CD4-positive, alpha-beta memory T cell (primary cell): Measurements from ENCODE around the gene ANKRD33. TPM values are rescaled to one million over a fixed set of nuclear protein-coding genes. Genes with fewer than 3 reads are reported as not detected.

ENCODE experiments used
- CTCF ChIA-PET: fragments of 350-600 bp; sonication (Branson Sonifier 250); formaldehyde crosslinking; loops from one replicate; lab custom pipeline; 2021; ENCODE audit warnings: inconsistent platforms; ENCODE audit not compliant: partially characterized antibody; lab: Charles Lee
- POLR2A ChIA-PET: fragments of 350-600 bp; sonication (Branson Sonifier 250); formaldehyde crosslinking; loops from one replicate; lab custom pipeline; 2021; ENCODE audit not compliant: partially characterized antibody; lab: Charles Lee
- DNase-seq, 5 donors: peaks; one replicate each; pipeline versions ENCODE4 v3.0.0 to v3.0.0-alpha.2; 2020 to 2022; ENCODE audit warnings: mixed read lengths in 1 of 5
- H3K27ac ChIP-seq: one replicate; pipeline ENCODE4 v1.7.0; 2013; ENCODE audit warnings: low read depth, low read length
- H3K27me3 ChIP-seq: 2 replicates; pipeline ENCODE4 v1.7.0; 2013; ENCODE audit warnings: mild to moderate bottlenecking, low read length, moderate library complexity; ENCODE audit not compliant: insufficient read depth
- H3K36me3 ChIP-seq: 2 replicates; pipeline ENCODE4 v1.7.0; 2013; ENCODE audit warnings: mild to moderate bottlenecking, low read length, moderate library complexity; ENCODE audit not compliant: insufficient read depth
- H3K4me1 ChIP-seq: 2 replicates; pipeline ENCODE4 v1.7.0; 2013; ENCODE audit warnings: mild to moderate bottlenecking, low read length, moderate library complexity; ENCODE audit not compliant: insufficient read depth
- H3K4me3 ChIP-seq, 2 donors: one replicate each; pipeline ENCODE4 v1.7.0; 2013; ENCODE audit warnings: low read length in 2 of 2, mild to moderate bottlenecking in 1 of 2
- H3K9me3 ChIP-seq, 2 donors: one replicate each; pipeline ENCODE4 v1.7.0; 2013; ENCODE audit warnings: low read length in 2 of 2, control low read depth in 1 of 2; ENCODE audit not compliant: control insufficient read depth in 1 of 2
- H3K27ac Mint-ChIP-seq, 7 donors: one replicate each; pipeline ENCODE4 v1.8.0; 2020 to 2021; ENCODE audit warnings: mixed read lengths in 7 of 7, mild to moderate bottlenecking in 6 of 7, inconsistent platforms in 3 of 7, moderate library complexity in 3 of 7
- H3K27me3 Mint-ChIP-seq, 2 donors: one replicate each; pipeline ENCODE4 v1.8.0; 2020 to 2021; ENCODE audit warnings: mixed read lengths in 2 of 2
- H3K36me3 Mint-ChIP-seq, 2 donors: one replicate each; pipeline ENCODE4 v1.8.0; 2020 to 2021; ENCODE audit warnings: mixed read lengths in 2 of 2, inconsistent platforms in 1 of 2, mild to moderate bottlenecking in 1 of 2
- H3K4me1 Mint-ChIP-seq, 4 donors: one replicate each; pipeline ENCODE4 v1.8.0; 2020 to 2021; ENCODE audit warnings: mixed read lengths in 4 of 4, mild to moderate bottlenecking in 1 of 4
- H3K4me3 Mint-ChIP-seq, 8 donors: one replicate each; pipeline ENCODE4 v1.8.0; 2020 to 2021; ENCODE audit warnings: mixed read lengths in 8 of 8, mild to moderate bottlenecking in 7 of 8, moderate library complexity in 6 of 8, inconsistent platforms in 3 of 8
- H3K9me3 Mint-ChIP-seq, 8 donors: one replicate each; pipeline ENCODE4 v1.8.0; 2020 to 2021; ENCODE audit warnings: mixed read lengths in 8 of 8, mild to moderate bottlenecking in 5 of 8, inconsistent platforms in 3 of 8, moderate library complexity in 1 of 8
- intact Hi-C: fragments of 100-400 bp; cut with micrococcal nuclease; formaldehyde crosslinking; loops from one replicate; pipeline ENCODE4 v1.15.1; 2023
- polyA plus RNA-seq, 2 donors: library from polyadenylated mRNA; unstranded; fragments of 300-500 nt; fragmentation: Illumina TruSeq; gene quantifications; one replicate each; pipeline ENCODE4 v1.2.3, GENCODE V29; 2021
- total RNA-seq, 2 experiments: library from RNA; stranded (reverse); gene quantifications; one replicate each; pipeline ENCODE4 v1.2.3, GENCODE V29; 2021

Gene ANKRD33
- total and polyA plus RNA-seq, 4 experiments from 2014 or later, result not detected

GRCh38 chr12:51926064-51926632, 38.2 kb downstream of the ANKRD33 start:
- POLR2A ChIA-PET, result interaction anchor here (0.6 kb wide), 1 partner anchor 51 kb away, joined by 3 read pairs; no protein-coding TSS in a partner anchor
- H3K4me3 Mint-ChIP-seq, result no peak overlapping the region
- Histone ChIP-seq H3K27ac (no peak overlapping the region), H3K36me3 (no peaks in the 10 kb centered on the region), H3K4me3 (no peak overlapping the region), H3K27me3 (no peaks in the 10 kb centered on the region), H3K4me1 (peaks cover 9% of the 10 kb centered on the region), H3K9me3 (no peaks in the 10 kb centered on the region)
- H3K36me3 Mint-ChIP-seq, result no peaks in the 10 kb centered on the region
- CTCF ChIA-PET, result interaction anchor here (1.8 to 3.4 kb wide), 3 partner anchors 49 to 55 kb away, joined by 8 to 15 read pairs (median 9); no protein-coding TSS in a partner anchor
- no peaks in the 10 kb centered on the region for H3K9me3 Mint-ChIP-seq
- H3K27ac Mint-ChIP-seq, result peak overlapping the region in 1 of 7 donors; percentile 43
- intact Hi-C loops, result loop anchor here (1.0 kb wide), 1 partner anchor 54 kb away; no protein-coding TSS in a partner anchor
- no peak for DNase-seq
- no peaks in the 10 kb centered on the region for H3K27me3 Mint-ChIP-seq
- peaks cover 3 to 14% (median 5%) of the 10 kb centered on the region in 4 donors for H3K4me1 Mint-ChIP-seq

- CTCF ChIA-PET, result interaction anchor here (0.7 to 3.4 kb wide), 6 partner anchors 8 to 99 kb away, joined by 3 to 15 read pairs (median 6); no protein-coding TSS in a partner anchor
- H3K4me1 ChIP-seq, result peaks cover 9% of the 10 kb centered on the region
- POLR2A ChIA-PET, result interaction anchor here (0.6 kb wide), 1 partner anchor 51 kb away, joined by 3 read pairs; no protein-coding TSS in a partner anchor
- no peaks in the 10 kb centered on the region for H3K27me3 ChIP-seq
- H3K4me3 Mint-ChIP-seq, result no peak overlapping the region
- H3K27me3 Mint-ChIP-seq, result no peaks in the 10 kb centered on the region
- peak; percentile 26 to 61 (median 30) for DNase-seq
- H3K4me1 Mint-ChIP-seq, result peaks cover 3 to 14% (median 5%) of the 10 kb centered on the region in 4 donors
- H3K27ac ChIP-seq, result no peak overlapping the region
- H3K36me3 Mint-ChIP-seq, result no peaks in the 10 kb centered on the region
- H3K36me3 ChIP-seq, result no peaks in the 10 kb centered on the region
- no peak overlapping the region for H3K4me3 ChIP-seq
- H3K9me3 Mint-ChIP-seq, result no peaks in the 10 kb centered on the region
- intact Hi-C loops, result loop anchor here (1.0 kb wide), 1 partner anchor 54 kb away; no protein-coding TSS in a partner anchor
- no peak overlapping the region for H3K27ac Mint-ChIP-seq
- H3K9me3 ChIP-seq, result no peaks in the 10 kb centered on the region
These were observed 38.8 kb downstream of the ANKRD33 start for GRCh38 chr12:51926718-51927117.

GRCh38 chr12:51932218-51933076, 44.5 kb downstream of the ANKRD33 start:
- H3K27ac ChIP-seq, result no peak overlapping the region
- H3K9me3 Mint-ChIP-seq, result no peaks in the 10 kb centered on the region

GRCh38 chr12:51934080-51934479, 46.2 kb downstream of the ANKRD33 start:
- H3K27ac ChIP-seq, result no peak overlapping the region
- CTCF ChIA-PET, result interaction anchor here (1.4 to 2.7 kb wide), 2 partner anchors 11 to 59 kb away, joined by 5 to 9 read pairs; no protein-coding TSS in a partner anchor
- H3K27ac Mint-ChIP-seq, result no peak overlapping the region

More at GRCh38 chr12:51932218-51933076, 44.5 kb downstream of the ANKRD33 start:
- Mint-ChIP-seq H3K4me3 (no peak overlapping the region), H3K36me3 (no peaks in the 10 kb centered on the region), H3K4me1 (no peaks in the 10 kb centered on the region), H3K27ac (no peak overlapping the region), H3K27me3 (peaks cover 0 to 2% of the 10 kb centered on the region in 2 donors)
- Histone ChIP-seq H3K4me1 (no peaks in the 10 kb centered on the region), H3K4me3 (no peak overlapping the region), H3K27me3 (no peaks in the 10 kb centered on the region), H3K36me3 (no peaks in the 10 kb centered on the region), H3K9me3 (no peaks in the 10 kb centered on the region)
- intact Hi-C loops, result no loop called here
- DNase-seq, result no peak
- ChIA-PET POLR2A (no interaction called here), CTCF (interaction anchor here (1.5 kb wide), 1 partner anchor 10 kb away, joined by 4 read pairs; no protein-coding TSS in a partner anchor)

GRCh38 chr12:51937926-51938325, 50.0 kb downstream of the ANKRD33 start:
- no peaks in the 10 kb centered on the region for H3K36me3 ChIP-seq
- peaks cover 0 to 2% (median 0%) of the 10 kb centered on the region in 8 donors for H3K9me3 Mint-ChIP-seq
- H3K27ac Mint-ChIP-seq, result no peak overlapping the region
- ChIA-PET POLR2A (no interaction called here), CTCF (interaction anchor here (1.1 to 1.5 kb wide), 3 partner anchors 8 to 87 kb away, joined by 3 to 4 read pairs (median 3); no protein-coding TSS in a partner anchor)
- H3K27me3 Mint-ChIP-seq, result peaks cover 5 to 8% of the 10 kb centered on the region in 2 donors
- no peak overlapping the region for H3K27ac ChIP-seq
- intact Hi-C loops, result no loop called here
- H3K9me3 ChIP-seq, result no peaks in the 10 kb centered on the region
- DNase-seq, result no peak
- H3K36me3 Mint-ChIP-seq, result no peaks in the 10 kb centered on the region
- no peaks in the 10 kb centered on the region for H3K27me3 ChIP-seq
- H3K4me3 ChIP-seq, result no peak overlapping the region
- H3K4me3 Mint-ChIP-seq, result no peak overlapping the region
- H3K4me1 Mint-ChIP-seq, result peaks cover 0 to 7% (median 4%) of the 10 kb centered on the region in 4 donors
- H3K4me1 ChIP-seq, result no peaks in the 10 kb centered on the region

More at GRCh38 chr12:51934080-51934479, 46.2 kb downstream of the ANKRD33 start:
- no peak for DNase-seq
- Histone ChIP-seq H3K36me3 (no peaks in the 10 kb centered on the region), H3K27me3 (no peaks in the 10 kb centered on the region), H3K4me1 (no peaks in the 10 kb centered on the region), H3K9me3 (no peaks in the 10 kb centered on the region), H3K4me3 (no peak overlapping the region)
- Mint-ChIP-seq H3K4me1 (no peaks in the 10 kb centered on the region), H3K36me3 (no peaks in the 10 kb centered on the region), H3K27me3 (peaks cover 0 to 2% of the 10 kb centered on the region in 2 donors), H3K9me3 (no peaks in the 10 kb centered on the region), H3K4me3 (no peak overlapping the region)
- POLR2A ChIA-PET, result no interaction called here
- intact Hi-C loops, result no loop called here

- H3K4me3 ChIP-seq, result no peak overlapping the region
- DNase-seq, result no peak
- H3K4me1 Mint-ChIP-seq, result peaks cover 0 to 7% (median 4%) of the 10 kb centered on the region in 4 donors
- POLR2A ChIA-PET, result no interaction called here
- CTCF ChIA-PET, result no interaction called here
- no peak overlapping the region for H3K4me3 Mint-ChIP-seq
- H3K27ac Mint-ChIP-seq, result no peak overlapping the region
- H3K9me3 Mint-ChIP-seq, result peaks cover 0 to 6% (median 2%) of the 10 kb centered on the region in 8 donors
- intact Hi-C loops, result no loop called here
- no peaks in the 10 kb centered on the region for H3K36me3 ChIP-seq
- peaks cover 5 to 8% of the 10 kb centered on the region in 2 donors for H3K27me3 Mint-ChIP-seq
- no peaks in the 10 kb centered on the region for H3K4me1 ChIP-seq
- no peak overlapping the region for H3K27ac ChIP-seq
- peaks cover 0 to 2% of the 10 kb centered on the region in 2 donors for H3K36me3 Mint-ChIP-seq
- H3K27me3 ChIP-seq, result no peaks in the 10 kb centered on the region
- no peaks in the 10 kb centered on the region for H3K9me3 ChIP-seq
These were observed 50.8 kb downstream of the ANKRD33 start for GRCh38 chr12:51938726-51939125.
